ENCODE measurements around the gene OCA2.

OCA2 gene

DNA sequence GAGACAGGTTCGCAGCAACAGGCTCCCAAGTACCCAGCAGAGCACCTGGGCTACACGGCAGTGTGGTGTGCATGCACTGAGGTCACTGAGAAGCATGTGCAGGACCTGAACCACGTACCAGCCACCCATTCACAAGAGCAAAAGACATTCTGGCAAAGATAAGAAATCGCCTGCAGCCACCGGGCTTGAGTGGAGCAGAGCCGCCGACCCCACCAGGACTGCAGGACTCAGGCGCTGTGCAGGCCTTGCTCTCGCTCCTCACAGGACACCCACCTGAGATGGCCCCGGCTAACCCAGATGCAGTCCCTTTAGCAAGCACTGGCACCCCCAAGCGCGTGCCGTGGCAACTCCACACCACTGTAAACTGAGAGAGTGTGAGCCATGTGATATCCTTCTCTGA, 32.3 kb upstream of the OCA2 start:
- TF ChIP-seq POLR2AphosphoS5 (IDR thresholded peaks at IDR 0.05; ENCODE audit: low read depth) (no peak), GABPA (IDR thresholded peaks at IDR 0.05; ENCODE audit: low read depth) (no peak)
- TF ChIP-seq, protein P1, sequence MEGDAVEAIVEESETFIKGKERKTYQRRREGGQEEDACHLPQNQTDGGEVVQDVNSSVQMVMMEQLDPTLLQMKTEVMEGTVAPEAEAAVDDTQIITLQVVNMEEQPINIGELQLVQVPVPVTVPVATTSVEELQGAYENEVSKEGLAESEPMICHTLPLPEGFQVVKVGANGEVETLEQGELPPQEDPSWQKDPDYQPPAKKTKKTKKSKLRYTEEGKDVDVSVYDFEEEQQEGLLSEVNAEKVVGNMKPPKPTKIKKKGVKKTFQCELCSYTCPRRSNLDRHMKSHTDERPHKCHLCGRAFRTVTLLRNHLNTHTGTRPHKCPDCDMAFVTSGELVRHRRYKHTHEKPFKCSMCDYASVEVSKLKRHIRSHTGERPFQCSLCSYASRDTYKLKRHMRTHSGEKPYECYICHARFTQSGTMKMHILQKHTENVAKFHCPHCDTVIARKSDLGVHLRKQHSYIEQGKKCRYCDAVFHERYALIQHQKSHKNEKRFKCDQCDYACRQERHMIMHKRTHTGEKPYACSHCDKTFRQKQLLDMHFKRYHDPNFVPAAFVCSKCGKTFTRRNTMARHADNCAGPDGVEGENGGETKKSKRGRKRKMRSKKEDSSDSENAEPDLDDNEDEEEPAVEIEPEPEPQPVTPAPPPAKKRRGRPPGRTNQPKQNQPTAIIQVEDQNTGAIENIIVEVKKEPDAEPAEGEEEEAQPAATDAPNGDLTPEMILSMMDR (IDR thresholded peaks at IDR 0.05; ENCODE audit: insufficient read depth, low read length): no peak

DNA sequence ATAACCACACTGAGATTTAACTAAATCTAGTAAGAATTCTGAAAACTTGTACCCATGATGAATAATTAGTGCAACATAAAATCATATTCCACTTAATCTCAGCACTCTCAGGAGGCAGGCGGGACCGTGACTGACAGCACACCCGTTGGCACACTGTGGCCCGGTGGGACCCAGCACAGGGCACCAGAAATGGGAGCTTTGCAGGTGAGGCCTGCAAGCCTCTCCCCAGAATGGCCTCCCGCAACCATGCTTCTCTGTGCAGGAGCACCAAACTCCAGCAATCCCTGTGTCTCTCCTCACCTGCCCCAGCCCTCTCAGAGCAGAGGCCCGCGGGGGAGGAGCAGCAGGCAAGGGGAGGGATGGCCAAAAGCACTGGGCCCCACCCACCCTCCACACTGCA, 31.5 kb upstream of the OCA2 start:
- no peak for TF ChIP-seq GABPA (IDR thresholded peaks at IDR 0.05; ENCODE audit: low read depth)
- TF ChIP-seq POLR2AphosphoS5 (IDR thresholded peaks at IDR 0.05; ENCODE audit: low read depth): no peak
- TF ChIP-seq, protein P1 (IDR thresholded peaks at IDR 0.05; ENCODE audit: insufficient read depth, low read length): no peak
- TF ChIP-seq SPI1 (IDR thresholded peaks at IDR 0.05; ENCODE audit: borderline replicate concordance, low read depth): no peak
- TF ChIP-seq, protein P2, sequence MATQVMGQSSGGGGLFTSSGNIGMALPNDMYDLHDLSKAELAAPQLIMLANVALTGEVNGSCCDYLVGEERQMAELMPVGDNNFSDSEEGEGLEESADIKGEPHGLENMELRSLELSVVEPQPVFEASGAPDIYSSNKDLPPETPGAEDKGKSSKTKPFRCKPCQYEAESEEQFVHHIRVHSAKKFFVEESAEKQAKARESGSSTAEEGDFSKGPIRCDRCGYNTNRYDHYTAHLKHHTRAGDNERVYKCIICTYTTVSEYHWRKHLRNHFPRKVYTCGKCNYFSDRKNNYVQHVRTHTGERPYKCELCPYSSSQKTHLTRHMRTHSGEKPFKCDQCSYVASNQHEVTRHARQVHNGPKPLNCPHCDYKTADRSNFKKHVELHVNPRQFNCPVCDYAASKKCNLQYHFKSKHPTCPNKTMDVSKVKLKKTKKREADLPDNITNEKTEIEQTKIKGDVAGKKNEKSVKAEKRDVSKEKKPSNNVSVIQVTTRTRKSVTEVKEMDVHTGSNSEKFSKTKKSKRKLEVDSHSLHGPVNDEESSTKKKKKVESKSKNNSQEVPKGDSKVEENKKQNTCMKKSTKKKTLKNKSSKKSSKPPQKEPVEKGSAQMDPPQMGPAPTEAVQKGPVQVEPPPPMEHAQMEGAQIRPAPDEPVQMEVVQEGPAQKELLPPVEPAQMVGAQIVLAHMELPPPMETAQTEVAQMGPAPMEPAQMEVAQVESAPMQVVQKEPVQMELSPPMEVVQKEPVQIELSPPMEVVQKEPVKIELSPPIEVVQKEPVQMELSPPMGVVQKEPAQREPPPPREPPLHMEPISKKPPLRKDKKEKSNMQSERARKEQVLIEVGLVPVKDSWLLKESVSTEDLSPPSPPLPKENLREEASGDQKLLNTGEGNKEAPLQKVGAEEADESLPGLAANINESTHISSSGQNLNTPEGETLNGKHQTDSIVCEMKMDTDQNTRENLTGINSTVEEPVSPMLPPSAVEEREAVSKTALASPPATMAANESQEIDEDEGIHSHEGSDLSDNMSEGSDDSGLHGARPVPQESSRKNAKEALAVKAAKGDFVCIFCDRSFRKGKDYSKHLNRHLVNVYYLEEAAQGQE (IDR thresholded peaks at IDR 0.05; ENCODE audit: insufficient replicate concordance, low read depth): no peak
- DNase-seq (ENCODE audit: low read depth in 1 of 2, low spot score in 1 of 2): no peak
- no peaks in the 10 kb centered on the region for H3K27me3 ChIP-seq (ENCODE audit: insufficient read depth, poor library complexity, severe bottlenecking)
- H3K27ac ChIP-seq (replicated peaks): no peak overlapping the region
- H3K4me3 ChIP-seq (replicated peaks; ENCODE audit: insufficient read depth, low read length): no peak overlapping the region

More for the DNA sequence above, 32.3 kb upstream of the OCA2 start:
- H3K27me3 ChIP-seq (ENCODE audit: insufficient read depth, poor library complexity, severe bottlenecking): no peaks in the 10 kb centered on the region
- DNase-seq (ENCODE audit: low read depth in 1 of 2, low spot score in 1 of 2): no peak
- no peak overlapping the region for H3K4me3 ChIP-seq (replicated peaks; ENCODE audit: insufficient read depth, low read length)
- no peak overlapping the region for H3K27ac ChIP-seq (replicated peaks)

DNA sequence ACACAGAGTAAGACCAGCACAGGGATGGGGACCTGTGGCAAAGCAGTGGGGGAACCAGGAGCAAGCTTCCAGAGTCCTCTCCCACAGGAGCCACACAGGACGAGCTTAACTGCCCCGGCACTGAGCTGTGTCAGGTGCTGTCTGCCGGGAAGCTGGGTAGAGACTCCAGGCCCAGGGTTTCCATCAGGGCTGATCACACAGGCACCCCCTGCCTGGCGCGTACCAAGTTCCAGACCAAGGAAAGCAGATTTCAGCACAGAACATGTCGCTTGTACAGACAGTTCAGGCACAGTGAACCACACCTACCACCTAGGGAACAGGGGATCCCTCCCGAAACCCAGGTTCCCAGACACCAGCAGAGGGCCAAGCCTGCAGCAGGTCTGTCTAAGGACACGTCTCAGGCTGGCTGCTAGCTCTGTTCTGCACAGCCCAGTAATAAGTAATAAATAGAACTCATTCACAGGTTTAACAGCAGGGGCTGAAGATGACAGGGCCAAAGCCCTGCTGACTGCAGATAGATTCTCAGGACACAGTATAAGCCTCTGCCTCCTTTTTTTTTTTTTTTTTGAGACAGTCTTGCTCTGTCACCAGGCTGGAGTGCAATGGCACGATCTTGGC, 30.2 kb upstream of the OCA2 start:
- Histone ChIP-seq H3K4me3 (replicated peaks; ENCODE audit: insufficient read depth, low read length) (no peak overlapping the region), H3K27me3 (ENCODE audit: insufficient read depth, poor library complexity, severe bottlenecking) (no peaks in the 10 kb centered on the region), H3K27ac (replicated peaks) (no peak overlapping the region)
- DNase-seq (ENCODE audit: low read depth in 1 of 2, low spot score in 1 of 2): no peak
- TF ChIP-seq SPI1 (IDR thresholded peaks at IDR 0.05; ENCODE audit: borderline replicate concordance, low read depth) (no peak), POLR2AphosphoS5 (IDR thresholded peaks at IDR 0.05; ENCODE audit: low read depth) (no peak), GABPA (IDR thresholded peaks at IDR 0.05; ENCODE audit: low read depth) (no peak)
- TF ChIP-seq, protein P1 (IDR thresholded peaks at IDR 0.05; ENCODE audit: insufficient read depth, low read length): no peak
- TF ChIP-seq, protein P2 (IDR thresholded peaks at IDR 0.05; ENCODE audit: insufficient replicate concordance, low read depth): no peak

DNA sequence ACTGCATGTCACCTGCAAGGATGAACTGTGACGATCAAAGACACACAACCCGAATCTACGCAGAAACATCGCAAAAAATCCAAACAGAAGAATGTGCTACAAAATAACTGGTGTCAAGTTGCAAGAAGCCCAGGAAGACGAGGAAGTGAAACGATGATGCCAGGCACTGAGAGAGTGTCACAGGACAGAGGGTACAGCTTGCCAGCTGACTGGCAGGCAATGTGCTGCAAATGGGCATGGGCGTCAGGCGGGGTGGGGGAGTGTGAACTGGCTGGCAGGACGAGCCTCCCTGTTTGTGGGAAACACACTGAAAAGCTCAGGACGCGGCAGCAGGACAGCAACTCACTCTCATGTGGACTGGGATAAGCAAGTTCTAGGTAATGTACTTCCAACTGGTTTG, 28.9 kb upstream of the OCA2 start:
- no peaks in the 10 kb centered on the region for H3K27me3 ChIP-seq (ENCODE audit: insufficient read depth, poor library complexity, severe bottlenecking)
- TF ChIP-seq POLR2AphosphoS5 (IDR thresholded peaks at IDR 0.05; ENCODE audit: low read depth) (no peak), GABPA (IDR thresholded peaks at IDR 0.05; ENCODE audit: low read depth) (no peak), SPI1 (IDR thresholded peaks at IDR 0.05; ENCODE audit: borderline replicate concordance, low read depth) (no peak)
- TF ChIP-seq, protein P1 (IDR thresholded peaks at IDR 0.05; ENCODE audit: insufficient read depth, low read length): no peak
- TF ChIP-seq, protein P2 (IDR thresholded peaks at IDR 0.05; ENCODE audit: insufficient replicate concordance, low read depth): no peak
- no peak for DNase-seq (ENCODE audit: low read depth in 1 of 2, low spot score in 1 of 2)
- no peak overlapping the region for H3K27ac ChIP-seq (replicated peaks)
- no peak overlapping the region for H3K4me3 ChIP-seq (replicated peaks; ENCODE audit: insufficient read depth, low read length)

All from HL-60 (cell line).